Loucy (cell line): Measurements from ENCODE around the gene BOC.

ENCODE experiments used
- H2AFZ ChIP-seq: fragments of 200-600 bp; sonication (generic); 2 replicates; pipeline ENCODE4 v1.6.0; 2016; ENCODE audit warnings: antibody characterized with exemption, mild to moderate bottlenecking, low read length, moderate library complexity
- H3F3A ChIP-seq: fragments of 200-600 bp; 2 replicates; pipeline ENCODE4 v1.6.0; 2016; ENCODE audit warnings: antibody characterized with exemption, low read depth, mild to moderate bottlenecking
- H3K27me3 ChIP-seq: fragments of 200-600 bp; sonication (generic); 2 replicates; pipeline ENCODE4 v1.6.1; 2014; ENCODE audit warnings: low read length, mild to moderate bottlenecking; ENCODE audit not compliant: insufficient read depth, poor library complexity, severe bottlenecking
- H3K36me3 ChIP-seq: fragments of 200-600 bp; sonication (generic); 2 replicates; pipeline ENCODE4 v1.6.1; 2016; ENCODE audit warnings: low read length; ENCODE audit not compliant: insufficient read depth
- H3K4me1 ChIP-seq: fragments of 200-600 bp; sonication (generic); 2 replicates; pipeline ENCODE4 v1.5.1; 2014; ENCODE audit warnings: low read length, mild to moderate bottlenecking; ENCODE audit not compliant: insufficient read depth, poor library complexity, severe bottlenecking
- H3K4me2 ChIP-seq: fragments of 200-600 bp; sonication (generic); 2 replicates; pipeline ENCODE4 v1.6.0; 2014; ENCODE audit warnings: antibody characterized with exemption, low read length, low read depth, mild to moderate bottlenecking; ENCODE audit not compliant: poor library complexity, severe bottlenecking
- H3K4me3 ChIP-seq: fragments of 200-600 bp; sonication (generic); 2 replicates; pipeline ENCODE4 v1.5.1; 2014; ENCODE audit warnings: low read length, mild to moderate bottlenecking, mixed read lengths; ENCODE audit not compliant: poor library complexity, severe bottlenecking
- H3K79me2 ChIP-seq: fragments of 200-600 bp; sonication (generic); 2 replicates; pipeline ENCODE4 v1.6.1; 2014; ENCODE audit warnings: low read length; ENCODE audit not compliant: insufficient read depth
- H3K9ac ChIP-seq: fragments of 200-600 bp; sonication (generic); 2 replicates; pipeline ENCODE4 v1.6.0; 2014; ENCODE audit warnings: mild to moderate bottlenecking, low read depth, low read length, moderate library complexity; ENCODE audit not compliant: poor library complexity, severe bottlenecking
- H3K9me2 ChIP-seq: fragments of 200-600 bp; sonication (generic); replicated peaks from 2 replicates; pipeline ENCODE4 v1.6.1; 2016; ENCODE audit warnings: low read depth, low read length, mixed read lengths
- H3K9me3 ChIP-seq: fragments of 200-600 bp; sonication (generic); 2 replicates; pipeline ENCODE4 v1.6.1; 2014; ENCODE audit warnings: mild to moderate bottlenecking, antibody characterized with exemption, low read length, low read depth; ENCODE audit not compliant: insufficient read depth
- H4K20me1 ChIP-seq: fragments of 200-600 bp; sonication (generic); 2 replicates; pipeline ENCODE4 v1.6.0; 2014; ENCODE audit warnings: antibody characterized with exemption, low read length, mild to moderate bottlenecking; ENCODE audit not compliant: insufficient read depth, poor library complexity, severe bottlenecking
- EZH2phosphoT487 ChIP-seq: fragments of 200-600 bp; IDR thresholded peaks from 2 replicates; pipeline ENCODE4 v1.6.1; 2018; ENCODE audit warnings: antibody characterized with exemption, mild to moderate bottlenecking, moderate library complexity, borderline replicate concordance
- TF ChIP-seq, protein P1 (sequence below): fragments of 200-600 bp; sonication (generic); conservative IDR thresholded peaks from 2 replicates; pipeline ENCODE4 v1.5.1; 2014; ENCODE audit warnings: mild to moderate bottlenecking, antibody characterized with exemption, low read length

The BOC gene

GRCh38 chr3:113221721-113222257, 10.4 kb downstream of the BOC start:
- H3F3A ChIP-seq, result no peaks in the 10 kb centered on the region
- H3K36me3 ChIP-seq, result no peaks in the 10 kb centered on the region
- H3K4me2 ChIP-seq, result no peak overlapping the region
- no peaks in the 10 kb centered on the region for H3K79me2 ChIP-seq
- H3K9me2 ChIP-seq, result no peaks in the 10 kb centered on the region
- TF ChIP-seq, protein P1, sequence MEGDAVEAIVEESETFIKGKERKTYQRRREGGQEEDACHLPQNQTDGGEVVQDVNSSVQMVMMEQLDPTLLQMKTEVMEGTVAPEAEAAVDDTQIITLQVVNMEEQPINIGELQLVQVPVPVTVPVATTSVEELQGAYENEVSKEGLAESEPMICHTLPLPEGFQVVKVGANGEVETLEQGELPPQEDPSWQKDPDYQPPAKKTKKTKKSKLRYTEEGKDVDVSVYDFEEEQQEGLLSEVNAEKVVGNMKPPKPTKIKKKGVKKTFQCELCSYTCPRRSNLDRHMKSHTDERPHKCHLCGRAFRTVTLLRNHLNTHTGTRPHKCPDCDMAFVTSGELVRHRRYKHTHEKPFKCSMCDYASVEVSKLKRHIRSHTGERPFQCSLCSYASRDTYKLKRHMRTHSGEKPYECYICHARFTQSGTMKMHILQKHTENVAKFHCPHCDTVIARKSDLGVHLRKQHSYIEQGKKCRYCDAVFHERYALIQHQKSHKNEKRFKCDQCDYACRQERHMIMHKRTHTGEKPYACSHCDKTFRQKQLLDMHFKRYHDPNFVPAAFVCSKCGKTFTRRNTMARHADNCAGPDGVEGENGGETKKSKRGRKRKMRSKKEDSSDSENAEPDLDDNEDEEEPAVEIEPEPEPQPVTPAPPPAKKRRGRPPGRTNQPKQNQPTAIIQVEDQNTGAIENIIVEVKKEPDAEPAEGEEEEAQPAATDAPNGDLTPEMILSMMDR, result no peak
- no peak for TF ChIP-seq EZH2phosphoT487
- no peaks in the 10 kb centered on the region for H3K27me3 ChIP-seq
- no peak overlapping the region for H3K9ac ChIP-seq
- H3K9me3 ChIP-seq, result no peaks in the 10 kb centered on the region
- no peak overlapping the region for H2AFZ ChIP-seq
- no peak overlapping the region for H3K4me3 ChIP-seq
- H4K20me1 ChIP-seq, result no peaks in the 10 kb centered on the region
- no peaks in the 10 kb centered on the region for H3K4me1 ChIP-seq

DNA sequence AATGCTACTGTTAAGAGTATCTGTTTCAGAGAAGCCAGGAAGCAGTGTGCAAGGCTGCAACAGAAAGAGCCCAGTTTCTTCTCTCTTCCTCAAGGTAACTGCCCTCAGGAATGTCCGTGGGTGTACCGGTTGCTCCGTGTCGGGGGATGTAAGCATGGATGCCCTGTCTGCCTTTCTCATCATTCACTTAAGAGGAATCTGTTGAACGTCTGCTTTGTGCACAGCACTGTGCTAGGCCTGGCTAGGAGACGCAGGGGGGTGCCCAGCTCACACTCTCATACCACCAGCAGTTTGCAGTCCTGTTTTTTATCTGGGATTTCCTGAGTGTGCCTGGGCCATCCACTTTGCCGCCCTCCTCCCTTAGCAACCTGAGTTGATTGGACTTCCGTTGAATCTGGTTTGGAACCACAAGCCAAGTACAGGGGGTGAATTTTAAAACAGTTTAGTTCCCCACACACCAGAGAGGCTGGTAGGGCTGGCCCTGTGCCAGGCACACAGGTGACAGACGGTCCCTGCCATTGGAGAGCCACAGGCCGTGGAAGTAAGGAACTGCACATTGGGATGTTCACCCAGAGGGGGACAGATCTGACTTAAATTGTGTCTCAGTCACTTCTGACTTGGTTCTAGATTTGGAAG, 11.2 kb downstream of the BOC start:
- Histone ChIP-seq H3K9me2 (no peaks in the 10 kb centered on the region), H3K4me3 (no peak overlapping the region), H3K36me3 (no peaks in the 10 kb centered on the region), H3K9me3 (no peaks in the 10 kb centered on the region), H3F3A (no peaks in the 10 kb centered on the region), H3K27me3 (no peaks in the 10 kb centered on the region), H3K4me2 (no peak overlapping the region), H3K79me2 (no peaks in the 10 kb centered on the region), H4K20me1 (no peaks in the 10 kb centered on the region), H3K9ac (no peak overlapping the region), H2AFZ (no peak overlapping the region), H3K4me1 (no peaks in the 10 kb centered on the region)
- TF ChIP-seq, protein P1, result no peak
- no peak for TF ChIP-seq EZH2phosphoT487

DNA sequence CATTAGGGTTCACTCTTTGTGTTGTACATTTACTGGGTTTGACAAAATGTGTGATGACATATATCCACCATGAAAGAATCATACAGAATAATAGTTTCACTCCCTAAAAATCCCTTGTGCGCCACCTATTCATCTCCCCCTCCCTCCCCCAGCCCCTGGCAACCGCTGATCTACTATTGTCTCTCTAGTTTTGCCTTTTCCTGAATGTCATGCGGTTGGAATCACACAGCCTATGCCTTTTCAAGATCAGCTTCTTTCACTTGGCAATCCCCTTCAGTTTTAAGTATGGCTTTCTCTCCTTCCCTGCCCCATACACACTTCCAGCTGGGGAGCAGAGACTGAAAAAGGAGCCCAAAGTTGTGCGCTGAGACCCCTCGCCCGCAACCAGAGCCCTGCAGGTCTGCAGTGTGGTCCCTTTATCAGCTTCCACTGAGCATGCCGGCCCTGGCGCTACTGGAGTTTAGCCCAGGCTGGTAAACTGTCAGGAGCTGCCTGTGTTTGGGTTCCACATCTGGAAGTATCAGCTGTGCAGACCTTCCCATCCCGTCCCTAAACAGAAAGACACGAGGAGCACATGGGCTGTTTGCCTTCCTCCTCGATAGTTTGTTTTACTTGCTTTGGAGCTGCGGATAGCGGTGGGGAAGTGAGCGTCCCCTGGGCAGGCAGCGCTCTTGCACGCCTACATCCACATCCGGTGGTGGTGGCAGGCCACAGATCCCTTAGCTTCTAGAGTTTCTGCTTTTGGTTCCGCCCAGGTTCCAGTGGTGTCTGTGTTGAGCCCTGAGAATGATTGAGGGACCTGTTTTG, 12.3 kb downstream of the BOC start:
- H3K9ac ChIP-seq, result no peak overlapping the region
- no peaks in the 10 kb centered on the region for H3K4me1 ChIP-seq
- no peak overlapping the region for H3K4me2 ChIP-seq
- H3K4me3 ChIP-seq, result no peak overlapping the region
- H3K79me2 ChIP-seq, result no peaks in the 10 kb centered on the region
- H3F3A ChIP-seq, result no peaks in the 10 kb centered on the region
- no peaks in the 10 kb centered on the region for H3K27me3 ChIP-seq
- H3K36me3 ChIP-seq, result no peaks in the 10 kb centered on the region
- H4K20me1 ChIP-seq, result no peaks in the 10 kb centered on the region
- H2AFZ ChIP-seq, result no peak overlapping the region
- H3K9me3 ChIP-seq, result no peaks in the 10 kb centered on the region
- H3K9me2 ChIP-seq, result no peaks in the 10 kb centered on the region
- no peak for TF ChIP-seq EZH2phosphoT487
- TF ChIP-seq, protein P1, result no peak
